Measurements from ENCODE around the gene PITPNM3. TPM values are rescaled to one million over a fixed set of nuclear protein-coding genes. Genes with fewer than 3 reads are reported as not detected.

The PITPNM3 gene
- total and polyA plus RNA-seq, 2 experiments from 2014 or later = 1.0 to 1.5 TPM

DNA sequence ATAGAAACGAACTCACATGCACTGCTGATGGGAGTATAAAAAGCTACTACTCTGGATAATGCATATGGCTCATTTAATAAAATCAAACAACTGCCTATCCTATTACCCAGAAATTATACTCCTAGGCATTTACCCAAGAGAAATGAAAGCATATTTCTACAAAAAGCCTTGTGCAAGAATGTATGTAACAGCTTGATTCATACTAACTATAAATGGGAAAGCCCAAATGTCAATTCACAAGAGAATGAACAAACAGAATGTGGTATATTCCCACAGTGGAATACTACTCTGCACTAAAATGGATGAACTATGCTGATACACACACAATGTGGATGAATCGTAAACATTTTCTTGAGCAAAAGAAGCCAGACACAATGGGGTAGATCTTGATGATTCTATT is 45.8 kb upstream of the PITPNM3 start:
- no peak overlapping the region for H3K27ac ChIP-seq (ENCODE audit: low read depth)
- Mint-ChIP-seq H3K4me3 (no peak overlapping the region), H3K27me3 (ENCODE audit: insufficient read depth, low read depth, poor library complexity) (peaks cover 4% of the 10 kb centered on the region), H3K36me3 (ENCODE audit: low read depth) (peaks cover 39% of the 10 kb centered on the region), H3K27ac (no peak overlapping the region), H3K9me3 (no peaks in the 10 kb centered on the region), H3K4me1 (no peaks in the 10 kb centered on the region)
- peaks cover 19% of the 10 kb centered on the region; the same call in 1 of the 2 replicates for H3K36me3 ChIP-seq (ENCODE audit: insufficient read depth)
- peaks cover 7% of the 10 kb centered on the region; the same call in 1 of the 2 replicates for H4K20me1 ChIP-seq (replicated peaks; ENCODE audit: insufficient read depth)
- no peaks in the 10 kb centered on the region for H3K27me3 ChIP-seq (ENCODE audit: insufficient read depth)
- no peaks in the 10 kb centered on the region for H3K4me1 ChIP-seq (ENCODE audit: insufficient read depth)
- H3K4me2 ChIP-seq = no peak overlapping the region
- no peak overlapping the region for H3K4me3 ChIP-seq
- no peak overlapping the region for H2AFZ ChIP-seq
- no peaks in the 10 kb centered on the region for H3K9me2 ChIP-seq (ENCODE audit: insufficient read depth)
- TF ChIP-seq, protein P1, sequence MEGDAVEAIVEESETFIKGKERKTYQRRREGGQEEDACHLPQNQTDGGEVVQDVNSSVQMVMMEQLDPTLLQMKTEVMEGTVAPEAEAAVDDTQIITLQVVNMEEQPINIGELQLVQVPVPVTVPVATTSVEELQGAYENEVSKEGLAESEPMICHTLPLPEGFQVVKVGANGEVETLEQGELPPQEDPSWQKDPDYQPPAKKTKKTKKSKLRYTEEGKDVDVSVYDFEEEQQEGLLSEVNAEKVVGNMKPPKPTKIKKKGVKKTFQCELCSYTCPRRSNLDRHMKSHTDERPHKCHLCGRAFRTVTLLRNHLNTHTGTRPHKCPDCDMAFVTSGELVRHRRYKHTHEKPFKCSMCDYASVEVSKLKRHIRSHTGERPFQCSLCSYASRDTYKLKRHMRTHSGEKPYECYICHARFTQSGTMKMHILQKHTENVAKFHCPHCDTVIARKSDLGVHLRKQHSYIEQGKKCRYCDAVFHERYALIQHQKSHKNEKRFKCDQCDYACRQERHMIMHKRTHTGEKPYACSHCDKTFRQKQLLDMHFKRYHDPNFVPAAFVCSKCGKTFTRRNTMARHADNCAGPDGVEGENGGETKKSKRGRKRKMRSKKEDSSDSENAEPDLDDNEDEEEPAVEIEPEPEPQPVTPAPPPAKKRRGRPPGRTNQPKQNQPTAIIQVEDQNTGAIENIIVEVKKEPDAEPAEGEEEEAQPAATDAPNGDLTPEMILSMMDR (conservative IDR thresholded peaks at IDR 0.05; ENCODE audit: low read depth in 2 of 2) = no peak
- no peaks in the 10 kb centered on the region for H3K79me2 ChIP-seq (replicated peaks; ENCODE audit: insufficient read depth)
- no peak for DNase-seq (ENCODE audit: low spot score)
- H3F3A ChIP-seq (replicated peaks; ENCODE audit: low read depth) = no peaks in the 10 kb centered on the region
- no peak for ATAC-seq

DNA sequence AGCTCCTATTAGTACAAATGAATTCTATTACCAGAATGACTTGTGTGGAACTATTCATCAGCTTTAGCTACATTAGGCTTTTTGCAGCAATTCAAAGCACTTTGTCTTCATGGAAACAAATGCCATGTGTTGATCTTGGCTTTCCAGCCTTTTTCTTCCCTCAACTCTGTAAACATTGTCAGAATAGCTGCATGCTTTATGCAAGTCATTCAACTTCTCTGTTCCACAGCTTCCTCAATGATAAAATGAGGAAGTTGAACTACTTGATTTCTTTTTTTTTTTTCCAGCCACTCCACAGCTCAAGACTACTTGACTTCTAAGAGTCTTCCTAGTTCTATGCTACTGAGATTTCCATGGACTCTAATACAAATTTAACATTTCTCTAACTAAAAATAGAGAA is 43.0 kb upstream of the PITPNM3 start:
- Mint-ChIP-seq H3K9me3 (no peaks in the 10 kb centered on the region), H3K4me1 (no peaks in the 10 kb centered on the region), H3K36me3 (ENCODE audit: low read depth) (peaks cover 37% of the 10 kb centered on the region), H3K4me3 (no peak overlapping the region), H3K27ac (no peak overlapping the region), H3K27me3 (ENCODE audit: insufficient read depth, low read depth, poor library complexity) (peaks cover 4% of the 10 kb centered on the region)
- Histone ChIP-seq H3K4me3 (no peak overlapping the region), H3K79me2 (replicated peaks; ENCODE audit: insufficient read depth) (no peaks in the 10 kb centered on the region), H3K36me3 (ENCODE audit: insufficient read depth) (peaks cover 26% of the 10 kb centered on the region), H3K4me2 (no peak overlapping the region), H3K4me1 (ENCODE audit: insufficient read depth) (no peaks in the 10 kb centered on the region), H3F3A (replicated peaks; ENCODE audit: low read depth) (no peaks in the 10 kb centered on the region), H3K27ac (ENCODE audit: low read depth) (no peak overlapping the region), H3K9me2 (ENCODE audit: insufficient read depth) (no peaks in the 10 kb centered on the region), H3K27me3 (ENCODE audit: insufficient read depth) (no peaks in the 10 kb centered on the region), H2AFZ (no peak overlapping the region), H4K20me1 (replicated peaks; ENCODE audit: insufficient read depth) (no peaks in the 10 kb centered on the region)
- TF ChIP-seq NANOG (IDR thresholded peaks at IDR 0.05; ENCODE audit: borderline replicate concordance) (no peak), EZH2 (IDR thresholded peaks at IDR 0.05; ENCODE audit: low read depth, unreplicated experiment) (no peak), POLR2AphosphoS5 (IDR thresholded peaks at IDR 0.05; ENCODE audit: low read depth) (no peak), ZNF114 (CRISPR knock-in tag; IDR thresholded peaks at IDR 0.05) (no peak), EZH2phosphoT487 (IDR thresholded peaks at IDR 0.05; ENCODE audit: unreplicated experiment) (no peak), CREB1 (CRISPR knock-in tag; IDR thresholded peaks at IDR 0.05; ENCODE audit: low read depth) (no peak), STAT1 (IDR thresholded peaks at IDR 0.05; ENCODE audit: unreplicated experiment) (no peak)
- TF ChIP-seq, protein P2, sequence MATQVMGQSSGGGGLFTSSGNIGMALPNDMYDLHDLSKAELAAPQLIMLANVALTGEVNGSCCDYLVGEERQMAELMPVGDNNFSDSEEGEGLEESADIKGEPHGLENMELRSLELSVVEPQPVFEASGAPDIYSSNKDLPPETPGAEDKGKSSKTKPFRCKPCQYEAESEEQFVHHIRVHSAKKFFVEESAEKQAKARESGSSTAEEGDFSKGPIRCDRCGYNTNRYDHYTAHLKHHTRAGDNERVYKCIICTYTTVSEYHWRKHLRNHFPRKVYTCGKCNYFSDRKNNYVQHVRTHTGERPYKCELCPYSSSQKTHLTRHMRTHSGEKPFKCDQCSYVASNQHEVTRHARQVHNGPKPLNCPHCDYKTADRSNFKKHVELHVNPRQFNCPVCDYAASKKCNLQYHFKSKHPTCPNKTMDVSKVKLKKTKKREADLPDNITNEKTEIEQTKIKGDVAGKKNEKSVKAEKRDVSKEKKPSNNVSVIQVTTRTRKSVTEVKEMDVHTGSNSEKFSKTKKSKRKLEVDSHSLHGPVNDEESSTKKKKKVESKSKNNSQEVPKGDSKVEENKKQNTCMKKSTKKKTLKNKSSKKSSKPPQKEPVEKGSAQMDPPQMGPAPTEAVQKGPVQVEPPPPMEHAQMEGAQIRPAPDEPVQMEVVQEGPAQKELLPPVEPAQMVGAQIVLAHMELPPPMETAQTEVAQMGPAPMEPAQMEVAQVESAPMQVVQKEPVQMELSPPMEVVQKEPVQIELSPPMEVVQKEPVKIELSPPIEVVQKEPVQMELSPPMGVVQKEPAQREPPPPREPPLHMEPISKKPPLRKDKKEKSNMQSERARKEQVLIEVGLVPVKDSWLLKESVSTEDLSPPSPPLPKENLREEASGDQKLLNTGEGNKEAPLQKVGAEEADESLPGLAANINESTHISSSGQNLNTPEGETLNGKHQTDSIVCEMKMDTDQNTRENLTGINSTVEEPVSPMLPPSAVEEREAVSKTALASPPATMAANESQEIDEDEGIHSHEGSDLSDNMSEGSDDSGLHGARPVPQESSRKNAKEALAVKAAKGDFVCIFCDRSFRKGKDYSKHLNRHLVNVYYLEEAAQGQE (IDR thresholded peaks at IDR 0.05; ENCODE audit: unreplicated experiment) = no peak
- TF ChIP-seq, protein P3, sequence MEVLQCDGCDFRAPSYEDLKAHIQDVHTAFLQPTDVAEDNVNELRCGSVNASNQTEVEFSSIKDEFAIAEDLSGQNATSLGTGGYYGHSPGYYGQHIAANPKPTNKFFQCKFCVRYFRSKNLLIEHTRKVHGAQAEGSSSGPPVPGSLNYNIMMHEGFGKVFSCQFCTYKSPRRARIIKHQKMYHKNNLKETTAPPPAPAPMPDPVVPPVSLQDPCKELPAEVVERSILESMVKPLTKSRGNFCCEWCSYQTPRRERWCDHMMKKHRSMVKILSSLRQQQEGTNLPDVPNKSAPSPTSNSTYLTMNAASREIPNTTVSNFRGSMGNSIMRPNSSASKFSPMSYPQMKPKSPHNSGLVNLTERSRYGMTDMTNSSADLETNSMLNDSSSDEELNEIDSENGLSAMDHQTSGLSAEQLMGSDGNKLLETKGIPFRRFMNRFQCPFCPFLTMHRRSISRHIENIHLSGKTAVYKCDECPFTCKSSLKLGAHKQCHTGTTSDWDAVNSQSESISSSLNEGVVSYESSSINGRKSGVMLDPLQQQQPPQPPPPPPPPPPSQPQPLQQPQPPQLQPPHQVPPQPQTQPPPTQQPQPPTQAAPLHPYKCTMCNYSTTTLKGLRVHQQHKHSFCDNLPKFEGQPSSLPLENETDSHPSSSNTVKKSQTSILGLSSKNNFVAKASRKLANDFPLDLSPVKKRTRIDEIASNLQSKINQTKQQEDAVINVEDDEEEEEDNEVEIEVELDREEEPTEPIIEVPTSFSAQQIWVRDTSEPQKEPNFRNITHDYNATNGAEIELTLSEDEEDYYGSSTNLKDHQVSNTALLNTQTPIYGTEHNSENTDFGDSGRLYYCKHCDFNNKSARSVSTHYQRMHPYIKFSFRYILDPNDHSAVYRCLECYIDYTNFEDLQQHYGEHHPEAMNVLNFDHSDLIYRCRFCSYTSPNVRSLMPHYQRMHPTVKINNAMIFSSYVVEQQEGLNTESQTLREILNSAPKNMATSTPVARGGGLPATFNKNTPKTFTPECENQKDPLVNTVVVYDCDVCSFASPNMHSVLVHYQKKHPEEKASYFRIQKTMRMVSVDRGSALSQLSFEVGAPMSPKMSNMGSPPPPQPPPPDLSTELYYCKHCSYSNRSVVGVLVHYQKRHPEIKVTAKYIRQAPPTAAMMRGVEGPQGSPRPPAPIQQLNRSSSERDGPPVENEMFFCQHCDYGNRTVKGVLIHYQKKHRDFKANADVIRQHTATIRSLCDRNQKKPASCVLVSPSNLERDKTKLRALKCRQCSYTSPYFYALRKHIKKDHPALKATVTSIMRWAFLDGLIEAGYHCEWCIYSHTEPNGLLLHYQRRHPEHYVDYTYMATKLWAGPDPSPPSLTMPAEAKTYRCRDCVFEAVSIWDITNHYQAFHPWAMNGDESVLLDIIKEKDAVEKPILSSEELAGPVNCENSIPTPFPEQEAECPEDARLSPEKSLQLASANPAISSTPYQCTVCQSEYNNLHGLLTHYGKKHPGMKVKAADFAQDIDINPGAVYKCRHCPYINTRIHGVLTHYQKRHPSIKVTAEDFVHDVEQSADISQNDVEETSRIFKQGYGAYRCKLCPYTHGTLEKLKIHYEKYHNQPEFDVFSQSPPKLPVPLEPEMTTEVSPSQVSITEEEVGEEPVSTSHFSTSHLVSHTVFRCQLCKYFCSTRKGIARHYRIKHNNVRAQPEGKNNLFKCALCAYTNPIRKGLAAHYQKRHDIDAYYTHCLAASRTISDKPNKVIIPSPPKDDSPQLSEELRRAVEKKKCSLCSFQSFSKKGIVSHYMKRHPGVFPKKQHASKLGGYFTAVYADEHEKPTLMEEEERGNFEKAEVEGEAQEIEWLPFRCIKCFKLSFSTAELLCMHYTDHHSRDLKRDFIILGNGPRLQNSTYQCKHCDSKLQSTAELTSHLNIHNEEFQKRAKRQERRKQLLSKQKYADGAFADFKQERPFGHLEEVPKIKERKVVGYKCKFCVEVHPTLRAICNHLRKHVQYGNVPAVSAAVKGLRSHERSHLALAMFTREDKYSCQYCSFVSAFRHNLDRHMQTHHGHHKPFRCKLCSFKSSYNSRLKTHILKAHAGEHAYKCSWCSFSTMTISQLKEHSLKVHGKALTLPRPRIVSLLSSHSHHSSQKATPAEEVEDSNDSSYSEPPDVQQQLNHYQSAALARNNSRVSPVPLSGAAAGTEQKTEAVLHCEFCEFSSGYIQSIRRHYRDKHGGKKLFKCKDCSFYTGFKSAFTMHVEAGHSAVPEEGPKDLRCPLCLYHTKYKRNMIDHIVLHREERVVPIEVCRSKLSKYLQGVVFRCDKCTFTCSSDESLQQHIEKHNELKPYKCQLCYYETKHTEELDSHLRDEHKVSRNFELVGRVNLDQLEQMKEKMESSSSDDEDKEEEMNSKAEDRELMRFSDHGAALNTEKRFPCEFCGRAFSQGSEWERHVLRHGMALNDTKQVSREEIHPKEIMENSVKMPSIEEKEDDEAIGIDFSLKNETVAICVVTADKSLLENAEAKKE (CRISPR knock-in tag; IDR thresholded peaks at IDR 0.05) = no peak
- ATAC-seq (no peak), DNase-seq (ENCODE audit: low spot score) (no peak)
